Activated T-cell treated with anti-CD3 and anti-CD28 coated beads, Interleukin-2, amount 50 U/mL, for 24 hours (primary cell): ENCODE measurements around the gene USP48.
"Not testable (repeated sequence)": the region's sequence is repeated elsewhere in the genome, so short reads cannot be mapped to it uniquely, and the experiment has no call there.

Experiments
- DNase-seq: peaks from one replicate; pipeline ENCODE4 v3.0.0-alpha.2; 2020
- H3K27ac Mint-ChIP-seq: 2 replicates; pipeline ENCODE4 v1.8.0; 2020; ENCODE audit warnings: mild to moderate bottlenecking, mixed read lengths
- H3K27me3 Mint-ChIP-seq: 2 replicates; pipeline ENCODE4 v1.8.0; 2020; ENCODE audit warnings: mixed read lengths
- H3K36me3 Mint-ChIP-seq: 2 replicates; pipeline ENCODE4 v1.8.0; 2020; ENCODE audit warnings: low read depth, mixed read lengths
- H3K4me1 Mint-ChIP-seq: 2 replicates; pipeline ENCODE4 v1.8.0; 2020; ENCODE audit warnings: low read depth, mixed read lengths
- H3K4me3 Mint-ChIP-seq: 2 replicates; pipeline ENCODE4 v1.8.0; 2020; ENCODE audit warnings: mild to moderate bottlenecking, moderate library complexity, mixed read lengths
- H3K9me3 Mint-ChIP-seq: 2 replicates; pipeline ENCODE4 v1.8.0; 2020; ENCODE audit warnings: mixed read lengths

The USP48 gene

GRCh38 chr1:21637514-21637913 lies 145.4 kb downstream of the USP48 start:
- H3K36me3 Mint-ChIP-seq = no peaks in the 10 kb centered on the region
- H3K9me3 Mint-ChIP-seq = no peaks in the 10 kb centered on the region

GRCh38 chr1:21636029-21636428 lies 146.9 kb downstream of the USP48 start:
- Mint-ChIP-seq H3K27me3 (peaks cover 15% of the 10 kb centered on the region), H3K36me3 (no peaks in the 10 kb centered on the region), H3K9me3 (no peaks in the 10 kb centered on the region), H3K4me1 (peaks cover 7% of the 10 kb centered on the region), H3K4me3 (no peak overlapping the region), H3K27ac (no peak overlapping the region)
- DNase-seq = no peak

More at GRCh38 chr1:21637514-21637913, 145.4 kb downstream of the USP48 start:
- Mint-ChIP-seq H3K4me1 (peaks cover 7% of the 10 kb centered on the region), H3K4me3 (no peak overlapping the region), H3K27ac (no peak overlapping the region), H3K27me3 (peaks cover 13% of the 10 kb centered on the region)
- DNase-seq = no peak

- Mint-ChIP-seq H3K4me3 (no peak overlapping the region), H3K27me3 (peaks cover 19% of the 10 kb centered on the region), H3K27ac (no peak overlapping the region), H3K36me3 (no peaks in the 10 kb centered on the region), H3K4me1 (peaks cover 7% of the 10 kb centered on the region), H3K9me3 (no peaks in the 10 kb centered on the region)
- DNase-seq = no peak
These were observed 148.0 kb downstream of the USP48 start for GRCh38 chr1:21634806-21635535.

GRCh38 chr1:21633992-21634805 lies 148.8 kb downstream of the USP48 start:
- Mint-ChIP-seq H3K4me1 (peaks cover 7% of the 10 kb centered on the region), H3K36me3 (no peaks in the 10 kb centered on the region), H3K4me3 (no peak overlapping the region), H3K27me3 (peaks cover 23% of the 10 kb centered on the region), H3K27ac (no peak overlapping the region), H3K9me3 (no peaks in the 10 kb centered on the region)
- DNase-seq = no peak

- Mint-ChIP-seq H3K27ac (no peak overlapping the region), H3K36me3 (no peaks in the 10 kb centered on the region), H3K27me3 (peaks cover 23% of the 10 kb centered on the region), H3K9me3 (no peaks in the 10 kb centered on the region), H3K4me3 (no peak overlapping the region), H3K4me1 (no peaks in the 10 kb centered on the region)
- DNase-seq = no peak
These were observed 149.7 kb downstream of the USP48 start for GRCh38 chr1:21633141-21633755.

GRCh38 chr1:21631944-21632887 lies 150.7 kb downstream of the USP48 start:
- no peaks in the 10 kb centered on the region for H3K9me3 Mint-ChIP-seq
- peaks cover 23% of the 10 kb centered on the region for H3K27me3 Mint-ChIP-seq
- H3K4me3 Mint-ChIP-seq = no peak overlapping the region
- no peaks in the 10 kb centered on the region for H3K36me3 Mint-ChIP-seq
- DNase-seq = no peak
- no peaks in the 10 kb centered on the region for H3K4me1 Mint-ChIP-seq
- H3K27ac Mint-ChIP-seq = no peak overlapping the region

GRCh38 chr1:21631590-21631943 lies 151.4 kb downstream of the USP48 start:
- not testable (repeated sequence) for H3K36me3 Mint-ChIP-seq, H3K9me3 Mint-ChIP-seq, H3K4me3 Mint-ChIP-seq, H3K4me1 Mint-ChIP-seq, DNase-seq, H3K27ac Mint-ChIP-seq
- peaks cover 23% of the 10 kb centered on the region for H3K27me3 Mint-ChIP-seq

GRCh38 chr1:21630571-21631343 lies 152.2 kb downstream of the USP48 start:
- Mint-ChIP-seq H3K27me3 (peaks cover 23% of the 10 kb centered on the region), H3K27ac (no peak overlapping the region), H3K4me1 (no peaks in the 10 kb centered on the region), H3K4me3 (no peak overlapping the region), H3K9me3 (no peaks in the 10 kb centered on the region), H3K36me3 (no peaks in the 10 kb centered on the region)
- no peak for DNase-seq

- no peaks in the 10 kb centered on the region for H3K36me3 Mint-ChIP-seq
- H3K27ac Mint-ChIP-seq = no peak overlapping the region
- H3K9me3 Mint-ChIP-seq = no peaks in the 10 kb centered on the region
- H3K4me3 Mint-ChIP-seq = no peak overlapping the region
- H3K4me1 Mint-ChIP-seq = no peaks in the 10 kb centered on the region
- peaks cover 20% of the 10 kb centered on the region for H3K27me3 Mint-ChIP-seq
- no peak for DNase-seq
These were observed 153.0 kb downstream of the USP48 start for GRCh38 chr1:21629971-21630370.

- H3K36me3 Mint-ChIP-seq = no peaks in the 10 kb centered on the region
- no peaks in the 10 kb centered on the region for H3K4me1 Mint-ChIP-seq
- no peak for DNase-seq
- H3K27me3 Mint-ChIP-seq = peaks cover 20% of the 10 kb centered on the region
- no peaks in the 10 kb centered on the region for H3K9me3 Mint-ChIP-seq
- no peak overlapping the region for H3K27ac Mint-ChIP-seq
- no peak overlapping the region for H3K4me3 Mint-ChIP-seq
These were observed 154.1 kb downstream of the USP48 start for GRCh38 chr1:21628798-21629393.
